GM19455 (cell line): ENCODE results near the gene CYP4F3.
"Not testable (repeated sequence)": the region's sequence is repeated elsewhere in the genome, so short reads cannot be mapped to it uniquely, and the experiment has no call there.

Source experiments
- ATAC-seq: cut with Tn5 transposase; IDR thresholded peaks from one replicate; pipeline ENCODE4 v1.9.1; 2021; ENCODE audit not compliant: unreplicated experiment

CYP4F3 gene, protein sequence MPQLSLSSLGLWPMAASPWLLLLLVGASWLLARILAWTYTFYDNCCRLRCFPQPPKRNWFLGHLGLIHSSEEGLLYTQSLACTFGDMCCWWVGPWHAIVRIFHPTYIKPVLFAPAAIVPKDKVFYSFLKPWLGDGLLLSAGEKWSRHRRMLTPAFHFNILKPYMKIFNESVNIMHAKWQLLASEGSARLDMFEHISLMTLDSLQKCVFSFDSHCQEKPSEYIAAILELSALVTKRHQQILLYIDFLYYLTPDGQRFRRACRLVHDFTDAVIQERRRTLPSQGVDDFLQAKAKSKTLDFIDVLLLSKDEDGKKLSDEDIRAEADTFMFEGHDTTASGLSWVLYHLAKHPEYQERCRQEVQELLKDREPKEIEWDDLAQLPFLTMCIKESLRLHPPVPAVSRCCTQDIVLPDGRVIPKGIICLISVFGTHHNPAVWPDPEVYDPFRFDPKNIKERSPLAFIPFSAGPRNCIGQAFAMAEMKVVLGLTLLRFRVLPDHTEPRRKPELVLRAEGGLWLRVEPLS

DNA sequence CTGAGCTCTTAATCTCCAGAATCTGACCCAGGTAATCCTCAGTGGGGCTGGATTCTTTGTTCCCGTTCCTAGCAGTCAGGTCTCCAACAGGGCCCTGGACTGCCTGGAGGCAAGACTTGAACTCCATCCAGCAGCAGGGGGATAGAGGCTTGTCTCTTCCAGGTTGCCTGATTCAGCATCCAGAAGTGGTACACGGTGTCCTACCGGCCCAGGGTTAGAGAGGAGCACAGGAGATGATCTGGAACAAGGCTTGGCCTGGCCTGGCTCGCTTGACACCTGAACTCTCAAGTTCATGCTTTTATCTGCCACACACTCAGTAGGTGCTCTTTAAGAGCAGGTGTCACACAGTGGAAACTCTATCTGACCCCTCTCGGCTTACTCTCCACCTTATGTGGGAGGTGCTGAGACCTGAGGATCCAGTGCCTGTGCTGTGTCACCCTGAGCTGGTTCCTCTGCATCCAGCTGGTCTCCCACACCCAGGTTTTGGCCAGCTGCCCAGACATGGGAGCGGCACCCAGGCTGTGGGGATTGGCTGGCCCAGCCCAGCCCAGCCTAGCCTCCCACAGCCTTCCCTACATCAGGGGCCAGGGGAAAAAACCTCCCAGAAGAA, at the start of gene CYP4F3:
Gene CYP4F3, plus strand, starts transcription at position 604 of the 610 bp plus-strand sequence. CDS start 519 bp downstream, outside the sequence.
- ATAC-seq, result no peak

DNA sequence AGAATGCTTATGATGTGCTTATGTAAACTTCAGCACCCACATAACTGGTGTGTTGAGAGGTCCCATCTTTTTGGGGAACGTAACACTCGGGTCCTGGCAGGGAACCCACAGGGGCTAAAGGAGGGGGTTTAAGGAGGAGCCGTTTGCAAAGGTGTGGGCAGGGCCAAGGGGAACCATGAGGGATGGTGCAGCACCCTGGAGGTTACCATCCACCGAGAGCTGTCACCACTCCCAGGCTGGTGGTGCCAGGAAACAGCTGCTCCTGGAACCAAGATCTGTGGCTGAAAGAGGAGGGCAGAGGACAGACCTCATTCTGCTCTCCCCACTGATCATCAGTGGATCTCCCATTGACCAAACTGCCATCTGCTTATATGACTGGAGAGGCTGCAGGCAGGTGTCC, 48.9 kb upstream of the CYP4F3 start:
- ATAC-seq, result no peak

DNA sequence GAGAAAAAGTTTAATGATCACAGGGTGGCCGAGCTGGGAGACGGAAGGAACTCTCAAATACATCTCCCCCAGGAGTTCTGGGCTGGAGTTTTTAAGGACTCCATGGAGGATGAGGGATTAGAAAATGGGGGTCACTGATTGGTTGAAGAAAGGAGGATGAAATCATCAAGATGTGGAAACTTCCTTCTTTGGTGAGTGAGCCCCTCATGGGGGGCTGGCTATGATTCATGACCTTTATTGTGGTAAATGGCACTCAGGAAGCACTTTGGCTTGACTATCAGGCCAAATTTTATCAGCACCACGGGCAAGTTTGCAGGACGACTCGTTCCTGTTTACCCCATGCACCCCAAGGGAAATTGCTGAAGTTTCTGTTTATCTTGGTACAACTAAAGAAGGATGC, 48.2 kb upstream of the CYP4F3 start:
- ATAC-seq, result not testable (repeated sequence)

DNA sequence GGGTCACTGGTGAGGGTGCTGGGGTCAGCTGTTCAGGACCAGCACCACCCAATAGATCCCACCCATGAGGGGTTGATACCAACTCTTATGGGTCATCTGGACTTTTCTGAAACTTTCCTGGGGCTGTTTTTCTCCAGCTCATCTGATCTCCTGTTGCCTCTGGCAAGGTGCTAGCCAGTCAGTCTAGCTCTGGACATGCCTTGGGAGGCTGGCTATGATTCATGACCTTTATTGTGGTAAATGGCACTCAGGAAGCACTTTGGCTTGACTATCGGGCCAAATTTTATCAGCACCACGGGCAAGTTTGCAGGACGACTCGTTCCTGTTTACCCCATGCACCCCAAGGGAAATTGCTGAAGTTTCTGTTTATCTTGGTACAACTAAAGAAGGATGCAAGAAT, 46.9 kb upstream of the CYP4F3 start:
- not testable (repeated sequence) for ATAC-seq

DNA sequence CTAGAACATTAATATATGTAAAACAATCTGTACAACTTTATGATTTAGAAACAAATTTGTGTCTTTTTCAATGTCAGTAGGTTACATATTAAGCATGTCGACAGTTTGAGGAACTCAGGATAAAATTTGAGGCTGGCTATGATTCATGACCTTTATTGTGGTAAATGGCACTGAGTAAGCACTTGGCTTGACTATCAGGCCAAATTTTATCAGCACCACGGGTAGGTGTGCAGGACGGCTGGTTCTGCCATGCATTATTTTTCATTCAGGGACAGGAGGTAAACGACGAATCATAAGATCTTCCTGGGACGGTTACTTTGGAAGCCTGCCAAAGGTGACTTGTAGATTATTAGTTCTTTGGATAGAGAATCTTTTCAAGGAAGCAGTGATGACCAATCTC, 45.6 kb upstream of the CYP4F3 start:
- no peak for ATAC-seq

DNA sequence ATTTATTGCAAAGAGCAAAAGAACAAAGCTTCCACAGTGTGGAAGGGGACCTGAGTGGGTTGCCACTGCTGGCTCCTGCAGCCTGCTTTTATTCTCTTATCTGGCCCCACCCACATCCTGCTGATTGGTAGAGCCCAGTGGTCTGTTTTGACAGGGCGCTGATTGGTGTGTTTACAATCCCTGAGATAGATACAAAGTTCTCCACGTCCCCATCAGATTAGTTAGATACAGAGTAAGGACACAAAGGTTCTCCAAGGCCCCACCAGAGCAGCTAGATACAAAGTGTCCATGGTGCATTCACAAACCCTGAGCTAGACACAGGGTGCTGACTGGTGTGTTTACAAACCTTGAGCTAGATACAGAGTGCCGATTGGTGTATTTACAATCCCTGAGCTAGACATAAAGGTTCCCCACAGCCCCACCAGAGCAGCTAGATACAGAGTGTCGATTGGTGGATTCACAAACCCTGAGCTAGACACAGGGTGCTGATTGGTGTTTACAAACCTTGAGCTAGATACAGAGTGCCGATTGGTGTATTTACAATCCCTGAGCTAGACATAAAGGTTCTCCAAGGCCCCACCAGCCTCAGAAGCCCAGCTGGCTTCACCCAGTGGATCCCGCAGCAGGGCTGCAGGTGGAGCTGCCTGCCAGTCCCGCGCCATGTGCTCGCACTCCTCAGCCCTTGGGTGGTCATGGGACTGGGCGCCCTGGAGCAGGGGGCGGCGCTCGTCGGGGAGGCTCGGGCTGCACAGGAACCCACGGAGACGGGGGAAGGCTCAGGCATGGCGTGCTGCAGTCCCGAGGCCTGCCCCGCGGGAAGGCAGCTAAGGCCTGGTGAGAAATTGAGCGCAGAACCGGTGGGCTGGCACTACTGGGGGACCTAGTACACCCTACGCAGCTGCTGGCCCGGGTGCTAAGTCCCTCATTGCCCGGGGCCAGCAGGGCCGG, 32.4 kb upstream of the CYP4F3 start:
- ATAC-seq, result not testable (repeated sequence)

DNA sequence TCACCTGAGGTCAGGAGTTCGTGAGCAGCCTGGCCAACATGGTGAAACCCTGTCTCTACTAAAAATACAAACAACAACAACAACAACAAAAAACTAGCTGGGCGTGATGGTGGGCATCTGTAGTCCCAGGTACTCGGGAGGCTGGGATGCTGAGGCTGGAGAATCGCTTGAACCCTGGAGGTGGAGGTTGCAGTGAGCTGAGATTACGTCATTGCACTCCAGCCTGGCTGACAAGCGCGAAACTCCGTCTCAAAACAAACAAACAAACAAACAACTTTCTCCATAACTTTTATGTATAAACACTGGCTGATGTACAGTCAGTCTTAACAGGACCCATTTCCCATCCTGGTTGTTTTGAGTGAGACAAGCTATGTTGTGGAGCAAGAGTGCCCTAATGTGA, 31.4 kb upstream of the CYP4F3 start:
- ATAC-seq, result no peak

DNA sequence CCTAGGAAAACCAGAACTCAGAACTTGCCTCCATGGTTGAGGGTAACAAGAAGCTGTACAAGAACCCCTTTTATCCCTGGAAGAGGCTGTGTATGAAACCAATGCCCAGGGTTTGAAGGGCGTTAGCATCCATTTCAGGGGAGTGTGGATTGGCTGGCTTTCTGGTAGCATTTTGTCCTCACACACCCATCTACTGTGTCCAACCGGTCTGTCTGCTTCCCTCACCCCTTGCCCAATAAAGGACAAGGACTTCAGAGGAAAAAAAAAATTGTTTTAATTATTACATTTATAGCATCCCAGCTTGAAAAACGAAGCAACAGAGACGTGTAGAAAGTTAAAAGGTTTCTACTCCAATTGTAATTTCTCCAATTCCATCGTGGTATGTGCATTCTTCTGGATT, 28.4 kb upstream of the CYP4F3 start:
- ATAC-seq, result no peak

DNA sequence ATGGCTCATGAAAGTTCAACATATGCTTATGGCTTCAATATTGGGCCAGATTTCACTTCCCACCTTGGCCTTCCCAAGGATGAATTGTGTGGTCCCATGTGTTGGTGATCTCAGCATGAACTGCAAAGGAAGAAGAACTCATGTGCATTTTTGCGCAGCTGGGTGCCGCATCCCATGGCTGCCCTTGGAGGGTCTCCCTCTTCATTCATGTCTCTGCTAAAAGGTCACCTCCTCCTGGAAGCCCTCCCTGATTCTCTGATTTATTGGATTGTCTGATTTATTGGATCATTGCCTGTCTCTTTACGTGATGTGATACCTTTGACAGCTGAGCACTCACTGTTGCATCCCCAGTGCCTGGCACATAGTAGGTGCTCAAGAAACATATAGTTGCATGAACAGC, 27.4 kb upstream of the CYP4F3 start:
- no peak for ATAC-seq

DNA sequence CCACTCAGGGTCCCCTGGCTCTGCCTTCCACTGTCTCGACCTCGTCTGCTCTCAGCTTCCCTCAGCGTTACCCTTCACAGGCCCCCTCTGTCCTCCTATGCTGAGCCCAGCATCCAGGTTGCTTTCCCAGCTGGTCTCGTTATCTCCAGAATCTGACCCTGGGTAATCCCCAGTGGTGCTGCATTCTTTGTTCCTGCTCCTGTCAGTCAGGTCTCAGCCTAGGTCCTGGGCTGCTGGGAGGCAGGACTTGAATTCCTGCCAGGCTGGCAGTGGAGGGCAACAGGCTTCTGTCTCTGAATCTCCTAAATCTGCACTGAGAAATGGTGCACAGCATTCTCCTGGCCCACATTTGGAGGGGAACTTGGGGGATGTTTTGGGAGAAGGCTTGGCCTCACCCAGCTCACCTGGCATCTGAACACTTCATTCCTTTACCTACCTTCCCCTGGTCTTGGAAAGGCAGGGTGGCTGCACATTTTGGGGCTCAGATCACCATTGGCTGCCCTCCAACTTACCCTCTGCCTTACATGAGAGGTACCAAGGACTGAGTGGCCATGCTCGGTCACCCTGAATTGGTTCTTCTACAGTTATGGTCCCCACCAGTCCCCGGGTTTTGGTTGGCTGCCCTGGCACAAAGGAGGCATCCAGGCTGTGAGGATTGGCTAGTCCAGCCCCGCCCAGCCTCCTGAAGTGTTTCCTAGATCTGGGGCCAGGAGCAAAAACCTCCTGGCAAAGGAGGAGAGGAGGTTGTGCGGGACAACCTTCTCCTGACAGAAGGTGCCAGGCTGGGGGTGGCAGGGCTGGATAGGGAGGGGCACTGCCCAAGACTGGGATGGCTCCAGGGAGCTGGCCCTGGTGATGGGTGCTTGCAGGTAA, 26.0 kb upstream of the CYP4F3 start, which contains the start of gene CYP4F8:
Gene CYP4F8, plus strand, starts transcription at position 712 of the 873 bp plus-strand sequence. CDS start 399 bp downstream, outside the sequence.
- no peak for ATAC-seq

DNA sequence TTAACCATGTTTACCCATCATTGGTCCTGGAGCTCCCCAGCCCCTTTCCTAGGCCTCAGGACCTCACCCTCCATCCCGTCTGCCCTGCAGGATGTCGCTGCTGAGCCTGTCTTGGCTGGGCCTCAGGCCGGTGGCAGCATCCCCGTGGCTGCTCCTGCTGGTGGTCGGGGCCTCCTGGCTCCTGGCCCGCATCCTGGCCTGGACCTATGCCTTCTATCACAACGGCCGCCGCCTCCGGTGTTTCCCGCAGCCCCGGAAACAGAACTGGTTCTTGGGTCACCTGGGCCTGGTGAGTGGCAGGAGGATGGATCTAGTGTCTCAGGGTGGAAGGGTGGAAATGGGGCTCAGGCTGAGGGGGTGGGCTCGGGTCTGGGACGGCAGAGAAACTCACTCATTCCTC, 25.2 kb upstream of the CYP4F3 start:
- ATAC-seq, result no peak

DNA sequence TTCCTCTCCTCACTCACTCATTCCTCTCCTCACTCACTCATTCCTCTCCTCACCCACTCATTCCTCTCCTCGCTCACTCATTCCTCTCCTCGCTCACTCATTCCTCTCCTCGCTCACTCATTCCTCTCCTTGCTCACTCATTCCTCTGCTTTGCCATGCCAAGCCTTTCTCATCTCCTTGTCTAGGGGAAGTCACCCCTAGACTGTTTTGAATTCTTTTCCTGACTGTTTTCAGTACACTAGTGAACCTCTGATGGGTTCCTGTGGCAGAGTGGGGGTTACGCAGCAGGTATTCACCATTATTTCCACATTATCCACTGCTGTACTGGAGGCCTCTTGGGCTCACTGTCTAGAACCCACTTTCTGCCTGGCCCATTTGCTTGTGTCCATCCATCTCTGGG, 24.5 kb upstream of the CYP4F3 start:
- ATAC-seq, result no peak

DNA sequence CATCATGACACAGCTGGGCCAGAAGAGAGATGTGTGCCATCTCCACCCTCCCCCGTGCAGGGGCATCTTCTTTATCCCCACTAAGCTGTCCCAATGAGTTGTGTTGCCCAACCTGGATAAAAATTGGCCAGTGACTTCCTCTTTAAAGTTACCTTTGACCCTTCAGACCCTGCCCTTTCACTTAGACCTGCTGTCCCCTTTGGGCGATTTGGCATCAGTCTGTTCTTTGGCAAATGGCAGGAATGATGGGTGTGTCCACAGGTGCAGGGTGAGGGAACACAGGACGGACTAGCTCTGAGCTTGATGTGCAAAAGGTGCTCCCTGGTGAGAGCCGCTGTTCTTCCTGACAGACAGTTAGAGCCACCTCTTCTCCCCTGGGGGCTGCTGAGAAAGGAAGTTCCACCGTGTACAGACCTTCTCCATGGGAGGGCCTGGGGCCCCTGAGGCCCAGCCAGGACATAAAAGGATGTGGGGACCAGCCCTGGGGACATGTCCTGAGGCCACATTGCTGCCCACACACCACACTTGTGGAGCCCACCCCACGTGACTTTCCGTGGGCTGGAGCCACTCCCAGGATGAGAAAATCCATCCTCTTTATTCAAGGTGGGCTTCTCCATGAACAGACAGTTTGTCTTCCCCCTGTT, 23.9 kb upstream of the CYP4F3 start:
- ATAC-seq, result no peak

DNA sequence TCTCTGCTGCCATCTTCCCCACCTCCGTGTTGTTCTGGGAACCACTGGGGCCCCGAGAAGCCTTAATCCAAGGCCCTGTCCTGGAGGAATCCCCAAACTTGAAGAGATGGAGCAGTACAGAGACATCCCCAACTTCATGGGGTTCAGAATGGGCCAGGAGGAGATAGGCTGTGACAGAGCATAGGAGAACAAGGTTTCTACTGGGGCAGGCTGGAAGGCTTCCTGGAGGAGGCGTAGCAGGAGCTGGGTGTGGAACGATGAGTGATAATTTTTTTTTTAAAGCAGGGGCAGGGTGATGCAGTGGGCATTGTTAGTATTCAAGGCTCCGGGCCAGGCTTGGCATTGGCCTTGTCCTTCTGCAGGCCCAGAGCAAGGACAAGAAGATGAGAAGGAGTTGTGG, 22.4 kb upstream of the CYP4F3 start:
- ATAC-seq, result no peak

DNA sequence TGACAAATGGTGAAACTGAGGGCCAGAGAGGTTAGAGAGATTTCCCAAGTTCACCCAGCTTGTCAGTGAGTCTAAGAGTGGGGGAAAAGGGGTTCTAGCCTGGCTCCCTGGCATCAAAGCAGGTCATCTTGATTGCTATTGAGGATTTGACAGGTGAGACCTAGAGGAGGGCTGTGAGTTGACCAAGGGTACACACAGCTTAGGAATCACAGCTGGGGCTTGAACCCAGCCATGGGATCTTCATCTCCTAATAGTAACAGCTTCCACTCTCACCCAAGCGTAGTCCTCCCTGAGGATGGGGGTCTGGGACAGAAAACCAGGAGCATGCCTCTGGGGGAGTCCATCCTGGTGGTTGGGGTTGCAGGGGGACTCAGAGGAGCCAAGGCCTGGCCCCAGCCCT, 18.9 kb upstream of the CYP4F3 start:
- ATAC-seq, result no peak

DNA sequence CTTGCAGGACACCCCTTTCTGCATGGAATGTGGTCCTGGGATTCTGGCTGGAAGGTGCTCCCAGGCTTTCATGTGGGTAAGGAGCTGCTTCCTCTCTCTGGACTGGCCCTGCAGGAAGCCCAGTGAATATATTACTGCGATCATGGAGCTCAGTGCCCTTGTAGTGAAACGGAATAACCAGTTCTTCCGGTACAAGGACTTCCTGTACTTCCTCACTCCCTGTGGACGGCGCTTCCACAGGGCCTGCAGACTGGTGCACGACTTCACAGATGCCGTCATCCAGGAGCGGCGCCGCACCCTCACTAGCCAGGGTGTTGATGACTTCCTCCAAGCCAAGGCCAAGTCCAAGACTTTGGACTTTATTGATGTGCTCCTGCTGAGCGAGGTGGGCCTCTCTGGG, 17.7 kb upstream of the CYP4F3 start:
- ATAC-seq, result no peak

DNA sequence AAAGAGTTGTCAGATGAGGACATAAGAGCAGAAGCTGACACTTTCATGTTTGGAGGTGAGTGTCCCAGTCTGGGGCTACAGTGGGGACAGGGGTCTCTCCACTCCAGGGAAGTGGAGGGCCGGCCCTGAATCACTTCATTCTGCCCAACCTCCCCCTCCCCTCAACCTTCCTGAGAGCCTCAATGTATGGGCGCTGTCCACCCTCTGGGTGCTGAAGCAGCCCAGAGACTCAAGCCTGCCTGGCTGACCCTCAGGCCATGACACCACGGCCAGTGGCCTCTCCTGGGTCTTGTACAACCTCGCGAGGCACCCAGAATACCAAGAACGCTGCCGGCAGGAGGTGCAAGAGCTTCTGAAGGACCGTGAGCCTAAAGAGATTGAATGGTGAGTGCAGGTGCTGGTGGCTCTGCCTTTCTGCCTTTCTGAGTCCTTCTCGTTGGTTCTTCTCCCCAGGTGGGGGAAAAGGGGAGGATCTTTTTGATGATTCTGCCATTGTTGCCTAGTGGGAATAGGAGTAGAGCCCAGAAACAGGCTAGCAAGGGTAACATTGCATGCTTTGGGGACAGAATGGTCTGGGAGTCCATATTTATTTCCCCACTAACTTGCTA, 16.9 kb upstream of the CYP4F3 start:
- ATAC-seq, result no peak

DNA sequence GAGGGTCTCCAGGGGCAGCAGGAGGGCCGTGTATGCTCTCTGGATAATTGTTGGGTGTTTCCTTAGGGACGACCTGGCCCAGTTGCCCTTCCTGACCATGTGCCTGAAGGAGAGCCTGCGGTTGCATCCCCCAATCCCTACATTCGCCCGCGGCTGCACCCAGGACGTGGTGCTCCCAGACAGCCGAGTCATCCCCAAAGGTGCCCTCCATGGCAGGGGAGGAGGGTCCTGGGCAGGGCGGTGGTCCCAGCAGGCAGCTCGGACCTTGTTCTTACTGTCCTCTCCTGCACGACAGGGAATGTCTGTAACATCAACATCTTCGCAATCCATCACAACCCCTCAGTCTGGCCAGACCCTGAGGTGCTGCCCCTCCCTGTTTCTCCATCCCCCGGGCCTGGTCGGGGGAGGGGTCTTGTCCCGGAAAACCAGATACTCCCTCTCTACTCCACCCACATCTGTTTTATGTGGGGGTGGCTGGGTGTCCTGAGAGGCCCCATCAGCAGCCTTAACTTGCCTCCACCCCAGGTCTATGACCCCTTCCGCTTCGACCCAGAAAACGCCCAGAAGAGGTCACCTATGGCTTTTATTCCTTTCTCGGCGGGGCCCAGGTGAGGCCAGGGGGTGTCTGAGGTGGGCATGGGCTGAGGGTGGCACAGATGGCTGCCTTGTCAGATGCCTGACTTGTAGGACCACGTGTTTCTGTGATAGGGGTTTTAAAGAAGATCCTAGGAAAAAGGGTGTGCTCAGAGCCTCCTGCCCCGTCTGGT, 12.3 kb upstream of the CYP4F3 start:
- ATAC-seq, result no peak
